GM19351 (cell line): Measurements from ENCODE around the gene PRR23E.

Experiments
- ATAC-seq: cut with Tn5 transposase; IDR thresholded peaks from one replicate; pipeline ENCODE4 v1.9.1; 2021; ENCODE audit warnings: mild to moderate bottlenecking, moderate library complexity; ENCODE audit not compliant: unreplicated experiment

PRR23E gene

GRCh38 chr3:127222163-127222562, 29.2 kb downstream of the PRR23E start:
- ATAC-seq: no peak

GRCh38 chr3:127222664-127223063, 29.7 kb downstream of the PRR23E start:
- ATAC-seq: no peak

- ATAC-seq: no peak
These were observed 31.2 kb downstream of the PRR23E start for GRCh38 chr3:127224118-127224517.

GRCh38 chr3:127226457-127226856, 33.5 kb downstream of the PRR23E start:
- ATAC-seq: no peak

- ATAC-seq: no peak
These were observed 34.3 kb downstream of the PRR23E start for GRCh38 chr3:127226946-127227842.

GRCh38 chr3:127228866-127229265, 35.9 kb downstream of the PRR23E start:
- ATAC-seq: no peak

- ATAC-seq: no peak
These were observed 40.4 kb downstream of the PRR23E start for GRCh38 chr3:127233371-127233770.

GRCh38 chr3:127234778-127235177, 41.8 kb downstream of the PRR23E start:
- ATAC-seq: no peak

- ATAC-seq: no peak
These were observed 42.8 kb downstream of the PRR23E start for GRCh38 chr3:127235706-127236105.

GRCh38 chr3:127237835-127238234, 44.9 kb downstream of the PRR23E start:
- ATAC-seq: no peak

GRCh38 chr3:127238602-127239001, 45.7 kb downstream of the PRR23E start:
- ATAC-seq: no peak

- ATAC-seq: no peak
These were observed 54.4 kb downstream of the PRR23E start for GRCh38 chr3:127247292-127247691.
